Psoas muscle (tissue), 8 donors: ENCODE data around the gene CDK5R1. TPM values are rescaled to one million over a fixed set of nuclear protein-coding genes. Genes with fewer than 3 reads are reported as not detected.

ENCODE experiments used
- ATAC-seq, 4 donors: fragments of 200-7000 bp; cut with Tn5 transposase; one replicate each; pipeline ENCODE4 v1.9.1; 2020; ENCODE audit warnings: moderate library complexity in 3 of 4, mild to moderate bottlenecking in 2 of 4
- DNase-seq, 2 donors: peaks; one replicate each; pipeline ENCODE4 v3.0.0-alpha.2; 2020
- H3K27ac ChIP-seq: fragments of 200-600 bp; one replicate; pipeline ENCODE4 v1.8.0; 2022
- H3K27me3 ChIP-seq, 3 donors: fragments of 200-600 bp in 1 of 3; one replicate each; pipeline versions ENCODE4 v1.6.1 to v1.8.0; 2013 to 2022; ENCODE audit warnings: low read length in 2 of 3, mild to moderate bottlenecking in 2 of 3, moderate library complexity in 1 of 3; ENCODE audit not compliant: insufficient read depth in 3 of 3
- H3K36me3 ChIP-seq, 2 donors: fragments of 200-600 bp in 1 of 2; one replicate each; pipeline versions ENCODE4 v1.6.1 to v1.8.0; 2013 to 2022; ENCODE audit warnings: low read depth in 1 of 2, mild to moderate bottlenecking in 1 of 2, moderate library complexity in 1 of 2; ENCODE audit not compliant: insufficient read depth in 1 of 2
- H3K4me1 ChIP-seq: fragments of 200-600 bp; one replicate; pipeline ENCODE4 v1.8.0; 2022
- H3K4me3 ChIP-seq: fragments of 200-600 bp; one replicate; pipeline ENCODE4 v1.8.0; 2022; ENCODE audit warnings: mild to moderate bottlenecking
- H3K9me3 ChIP-seq: fragments of 200-600 bp; one replicate; pipeline ENCODE4 v1.8.0; 2022
- CTCF ChIP-seq: fragments of 200-600 bp; IDR thresholded peaks from one replicate; pipeline ENCODE4 v1.8.0; 2022; ENCODE audit warnings: antibody characterized with exemption
- WGBS, 3 donors: extraction: QIAGEN DNeasy Blood & Tissue Kit; methylation state at CpG; one replicate each; pipeline versions ENCODE4 v1.1.6 to v1.1.7; 2013; 5-methylcytosine and 5-hydroxymethylcytosine counted together
- intact Hi-C, 2 donors: fragments of 100-400 bp; cut with DNase I; formaldehyde crosslinking; loops; one replicate each; pipeline versions ENCODE4 v1.11.0 to v1.14.2; 2022
- polyA plus RNA-seq, 3 donors: library from polyadenylated mRNA; stranded (reverse); fragments of 200-250 nt; gene quantifications; one replicate each; pipeline ENCODE4 v1.2.3, GENCODE V29; 2013
- total RNA-seq, 4 donors: library from RNA; stranded (reverse); fragmentation: NEBNext Ultra II Directional in 2 of 4; extraction: Animal tissue kit (Norgen Biotek cat#: 25700) in 2 of 4; gene quantifications; one replicate each; pipeline versions ENCODE4 v1.2.1 to v1.2.4, GENCODE V29; 2021 to 2023
- donor health status: healthy with polysubstance abuse.
- donor health status: DM: no; HTN: no; CAD: no; lungs with moderate emphysema.
- donor health status: Bipolar disorder and iron deficiency.
- donor health status: healthy.
- donor health status: DM: yes; HTN: yes; CAD: no.
- donor health status: DM: no; HTN: no; CAD: no.
- donor health status: DM: no; HTN: no; CAD: no.
- donor health status: DM: yes; HTN: yes; CAD: no.

The CDK5R1 gene
- total and polyA plus RNA-seq, 7 donors = 0.44 to 5.2 (median 2.0) TPM

GRCh38 chr17:32493571-32493970 is 6.8 kb downstream of the CDK5R1 start:
- Histone ChIP-seq H3K4me1 (peaks cover 34% of the 10 kb centered on the region), H3K27ac (no peak overlapping the region), H3K9me3 (no peaks in the 10 kb centered on the region), H3K4me3 (no peak overlapping the region), H3K27me3 (no peaks in the 10 kb centered on the region), H3K36me3 (peaks cover 0 to 17% of the 10 kb centered on the region in 2 donors)
- 84 to 88% (median 87%) methylated on average over 15 of the region's 15 CpGs for WGBS, 3 donors
- no peak for TF ChIP-seq CTCF
- no peak for DNase-seq
- intact Hi-C loops = no loop called here
- no peak for ATAC-seq

GRCh38 chr17:32493976-32494513 is 7.3 kb downstream of the CDK5R1 start:
- intact Hi-C loops = no loop called here
- no peaks in the 10 kb centered on the region for H3K27me3 ChIP-seq
- WGBS, 3 donors = 82 to 87% (median 86%) methylated on average over 11 of the region's 11 CpGs
- H3K4me1 ChIP-seq = peaks cover 34% of the 10 kb centered on the region
- no peak for ATAC-seq
- TF ChIP-seq CTCF = no peak
- DNase-seq = no peak
- H3K27ac ChIP-seq = no peak overlapping the region
- no peak overlapping the region for H3K4me3 ChIP-seq
- H3K9me3 ChIP-seq = no peaks in the 10 kb centered on the region
- peaks cover 0 to 17% of the 10 kb centered on the region in 2 donors for H3K36me3 ChIP-seq

GRCh38 chr17:32494621-32495358 is 8.0 kb downstream of the CDK5R1 start:
- no peaks in the 10 kb centered on the region for H3K9me3 ChIP-seq
- peak in 2 of 4 donors; percentile 0 to 1 for ATAC-seq
- H3K27ac ChIP-seq = peak overlapping the region; percentile 98
- intact Hi-C loops = loop anchor here in 1 of 2 donors (5.0 kb wide), 1 partner anchor 113 kb away; no protein-coding TSS in a partner anchor
- peaks cover 0 to 11% of the 10 kb centered on the region in 2 donors for H3K36me3 ChIP-seq
- no peak for TF ChIP-seq CTCF
- H3K27me3 ChIP-seq = no peaks in the 10 kb centered on the region
- H3K4me1 ChIP-seq = peaks cover 34% of the 10 kb centered on the region
- WGBS, 3 donors = 32 to 46% (median 34%) methylated on average over 25 to 34 of the region's 34 CpGs
- no peak for DNase-seq
- peak overlapping the region; percentile 50 for H3K4me3 ChIP-seq

- Histone ChIP-seq H3K4me1 (peaks cover 34% of the 10 kb centered on the region), H3K9me3 (no peaks in the 10 kb centered on the region), H3K27ac (peak overlapping the region; percentile 98), H3K27me3 (no peaks in the 10 kb centered on the region), H3K4me3 (peak overlapping the region; percentile 50), H3K36me3 (peaks cover 0 to 3% of the 10 kb centered on the region in 2 donors)
- intact Hi-C loops = loop anchor here in 1 of 2 donors (5.0 kb wide), 1 partner anchor 112 kb away; no protein-coding TSS in a partner anchor
- peak; percentile 80 to 82 for DNase-seq
- ATAC-seq = peak; percentile 71 to 80 (median 73)
- TF ChIP-seq CTCF = no peak
- 14 to 20% (median 15%) methylated on average over 45 of the region's 45 CpGs for WGBS, 3 donors
Measured at GRCh38 chr17:32495359-32496231, 8.8 kb downstream of the CDK5R1 start.
